Activated T-cell treated with anti-CD3 and anti-CD28 coated beads for 24 hours (primary cell): ENCODE results near the gene CDC42EP5.
A peak's percentile ranks its signal among the peaks of the same experiment; 100 is the strongest.

Experiments used
- DNase-seq: peaks from one replicate; pipeline ENCODE4 v3.0.0-alpha.2; 2020; ENCODE audit warnings: low read depth

The CDC42EP5 gene

GRCh38 chr19:54462047-54462654 lies 10.9 kb downstream of the CDC42EP5 start:
- DNase-seq, result no peak

GRCh38 chr19:54461613-54462012 lies 11.5 kb downstream of the CDC42EP5 start:
- DNase-seq, result no peak

- DNase-seq, result no peak
Observed at GRCh38 chr19:54461210-54461609, 11.9 kb downstream of the CDC42EP5 start.

GRCh38 chr19:54460230-54461005 lies 12.7 kb downstream of the CDC42EP5 start:
- no peak for DNase-seq

- DNase-seq, result no peak
Observed at GRCh38 chr19:54459282-54460229, 13.5 kb downstream of the CDC42EP5 start.

GRCh38 chr19:54458648-54459281 lies 14.3 kb downstream of the CDC42EP5 start:
- no peak for DNase-seq

- DNase-seq, result no peak
Observed at GRCh38 chr19:54457773-54458647, 15.1 kb downstream of the CDC42EP5 start.

- no peak for DNase-seq
Observed at GRCh38 chr19:54456423-54457373, 16.4 kb downstream of the CDC42EP5 start.

- no peak for DNase-seq
Observed at GRCh38 chr19:54455786-54456422, 17.2 kb downstream of the CDC42EP5 start.

- no peak for DNase-seq
Observed at GRCh38 chr19:54454781-54455675, 18.1 kb downstream of the CDC42EP5 start.

GRCh38 chr19:54453921-54454780 lies 18.9 kb downstream of the CDC42EP5 start:
- DNase-seq, result no peak

GRCh38 chr19:54452626-54453025 lies 20.5 kb downstream of the CDC42EP5 start:
- DNase-seq, result no peak

- no peak for DNase-seq
Observed at GRCh38 chr19:54451997-54452396, 21.1 kb downstream of the CDC42EP5 start.

- no peak for DNase-seq
Observed at GRCh38 chr19:54451331-54451871, 21.7 kb downstream of the CDC42EP5 start.

- no peak for DNase-seq
Observed at GRCh38 chr19:54449701-54450069, 23.4 kb downstream of the CDC42EP5 start.

- DNase-seq, result peak; percentile 94
Observed at GRCh38 chr19:54448774-54449700, 24.1 kb downstream of the CDC42EP5 start, which contains the start of gene LENG8. LENG8 (plus strand) TSS chr19:54449199; CDS start chr19:54451345, 2,146 bp downstream.
